ENCODE measurements around the gene SETD2. TPM values are rescaled to one million over a fixed set of nuclear protein-coding genes. Genes with fewer than 3 reads are reported as not detected.
A peak's percentile ranks its signal among the peaks of the same experiment; 100 is the strongest.

SETD2 gene
- total RNA-seq, 1 donor from 2014 or later, result 65.7 TPM

DNA sequence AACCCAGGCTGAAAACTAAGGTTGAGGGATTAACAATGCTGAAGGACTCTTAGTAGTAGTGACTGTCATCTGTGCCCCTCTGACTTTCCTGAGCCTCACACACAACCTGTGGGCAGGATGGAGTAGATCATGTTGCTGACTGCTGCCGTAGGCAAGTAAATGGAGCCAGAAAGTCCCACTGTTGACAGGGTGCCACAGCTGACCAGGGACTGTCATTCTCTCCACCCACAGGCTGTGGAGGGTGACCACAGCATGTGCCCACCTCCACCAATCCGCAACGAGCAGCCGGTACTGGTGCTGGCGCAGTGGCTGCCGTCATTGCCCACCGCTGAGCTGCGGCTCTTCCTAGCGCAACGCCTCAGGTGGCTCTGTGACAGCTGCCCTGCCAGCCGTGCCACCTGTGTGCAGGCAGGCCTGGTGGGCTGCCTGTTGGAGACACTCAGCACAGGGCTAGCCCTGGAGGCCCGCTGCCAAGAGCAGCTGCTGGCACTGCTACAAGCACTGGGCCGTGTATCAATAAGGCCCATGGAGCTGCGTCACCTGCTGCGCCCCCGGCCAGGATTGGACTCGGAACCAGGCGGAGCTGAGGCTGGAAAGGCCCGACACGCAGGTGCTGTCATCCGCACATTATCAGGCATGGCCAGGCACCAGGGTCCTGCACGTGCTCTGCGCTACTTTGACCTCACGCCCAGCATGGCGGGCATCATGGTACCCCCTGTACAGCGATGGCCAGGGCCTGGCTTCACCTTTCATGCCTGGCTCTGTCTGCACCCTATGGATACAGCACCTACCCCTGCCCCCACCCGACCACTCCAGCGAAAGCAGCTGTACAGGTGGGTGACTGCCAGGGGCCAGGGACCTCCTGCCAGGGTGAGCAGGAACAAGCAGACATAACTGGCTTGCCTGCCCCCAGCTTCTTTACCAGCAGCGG lies 168.8 kb downstream of the SETD2 start:
- H3K27ac Mint-ChIP-seq, result no peak overlapping the region
- peaks cover 24% of the 10 kb centered on the region for H3K4me1 Mint-ChIP-seq
- H3K27me3 Mint-ChIP-seq, result no peaks in the 10 kb centered on the region
- intact Hi-C loops (cut with micrococcal nuclease), result loop anchor here (5.0 kb wide), 1 partner anchor 148 kb away; no protein-coding TSS in a partner anchor
- H3K4me3 Mint-ChIP-seq, result no peak overlapping the region
- H3K9me3 Mint-ChIP-seq, result no peaks in the 10 kb centered on the region
- POLR2A ChIA-PET, result interaction anchor here (0.5 to 1.4 kb wide), 5 partner anchors 14 to 1899 kb away, joined by 3 to 5 read pairs (median 4); no protein-coding TSS in a partner anchor
- peaks cover 37% of the 10 kb centered on the region for H3K36me3 Mint-ChIP-seq (ENCODE audit: low read depth)
- TF ChIP-seq, protein P1, sequence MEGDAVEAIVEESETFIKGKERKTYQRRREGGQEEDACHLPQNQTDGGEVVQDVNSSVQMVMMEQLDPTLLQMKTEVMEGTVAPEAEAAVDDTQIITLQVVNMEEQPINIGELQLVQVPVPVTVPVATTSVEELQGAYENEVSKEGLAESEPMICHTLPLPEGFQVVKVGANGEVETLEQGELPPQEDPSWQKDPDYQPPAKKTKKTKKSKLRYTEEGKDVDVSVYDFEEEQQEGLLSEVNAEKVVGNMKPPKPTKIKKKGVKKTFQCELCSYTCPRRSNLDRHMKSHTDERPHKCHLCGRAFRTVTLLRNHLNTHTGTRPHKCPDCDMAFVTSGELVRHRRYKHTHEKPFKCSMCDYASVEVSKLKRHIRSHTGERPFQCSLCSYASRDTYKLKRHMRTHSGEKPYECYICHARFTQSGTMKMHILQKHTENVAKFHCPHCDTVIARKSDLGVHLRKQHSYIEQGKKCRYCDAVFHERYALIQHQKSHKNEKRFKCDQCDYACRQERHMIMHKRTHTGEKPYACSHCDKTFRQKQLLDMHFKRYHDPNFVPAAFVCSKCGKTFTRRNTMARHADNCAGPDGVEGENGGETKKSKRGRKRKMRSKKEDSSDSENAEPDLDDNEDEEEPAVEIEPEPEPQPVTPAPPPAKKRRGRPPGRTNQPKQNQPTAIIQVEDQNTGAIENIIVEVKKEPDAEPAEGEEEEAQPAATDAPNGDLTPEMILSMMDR (IDR thresholded peaks at IDR 0.05), result no peak
- CTCF ChIA-PET, result interaction anchor here (0.5 to 1.0 kb wide), 2 partner anchors 16 to 20 kb away, joined by 3 read pairs; partner anchors contain the start of gene NBEAL2
- DNase-seq (no peak), ATAC-seq (ENCODE audit: low read depth) (no peak)

DNA sequence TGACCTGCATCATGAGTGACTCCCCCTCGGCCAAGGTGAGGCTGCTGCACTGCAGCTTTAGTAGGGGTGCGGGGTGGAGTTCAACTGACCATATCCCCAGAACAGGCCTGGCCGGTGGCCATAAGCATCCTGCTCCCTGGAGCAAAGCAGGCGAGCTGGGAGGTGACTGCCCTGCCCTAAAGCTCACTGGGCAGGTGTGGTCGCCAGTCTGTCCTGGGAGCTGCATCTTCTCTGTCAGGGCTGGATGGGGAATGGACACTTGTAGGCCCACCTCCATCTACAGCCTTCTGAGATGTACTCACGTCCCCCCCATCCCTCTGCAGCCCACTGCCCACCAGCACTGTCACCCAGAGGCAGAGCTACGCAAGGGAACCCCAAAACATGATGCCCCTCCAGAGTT lies 169.9 kb downstream of the SETD2 start:
- ChIA-PET POLR2A (interaction anchor here (0.6 to 1.4 kb wide), 4 partner anchors 17 to 67 kb away, joined by 3 to 4 read pairs (median 3); no protein-coding TSS in a partner anchor), CTCF (interaction anchor here (1.0 kb wide), 2 partner anchors 15 to 84 kb away, joined by 3 read pairs; partner anchors contain the start of gene NBEAL2)
- peaks cover 39% of the 10 kb centered on the region for H3K36me3 Mint-ChIP-seq (ENCODE audit: low read depth)
- intact Hi-C loops (cut with micrococcal nuclease), result no loop called here
- peaks cover 35% of the 10 kb centered on the region for H3K4me1 Mint-ChIP-seq
- ATAC-seq (ENCODE audit: low read depth), result no peak
- H3K27ac Mint-ChIP-seq, result no peak overlapping the region
- H3K9me3 Mint-ChIP-seq, result no peaks in the 10 kb centered on the region
- H3K4me3 Mint-ChIP-seq, result no peak overlapping the region
- no peaks in the 10 kb centered on the region for H3K27me3 Mint-ChIP-seq
- DNase-seq, result no peak
- TF ChIP-seq, protein P1 (IDR thresholded peaks at IDR 0.05), result no peak

DNA sequence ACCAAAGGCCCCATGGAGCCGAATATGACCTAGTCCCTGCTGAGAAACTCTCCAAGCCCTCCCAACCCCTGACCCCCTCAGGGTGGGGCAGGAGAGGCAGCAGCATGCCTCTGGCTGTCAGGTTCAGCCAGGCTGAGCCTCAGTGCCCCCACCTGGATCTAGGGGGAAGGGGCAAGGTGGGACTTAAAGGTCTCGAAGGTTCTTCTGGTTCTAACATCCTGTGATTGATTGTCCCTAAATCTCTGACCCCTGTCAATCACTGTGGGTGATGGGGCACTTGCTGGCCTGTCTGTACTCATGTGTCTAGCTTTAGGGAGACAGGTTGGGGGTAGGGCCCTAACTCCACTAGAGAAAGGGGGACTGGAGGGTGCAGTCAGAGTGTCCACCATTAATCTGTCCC lies 170.6 kb downstream of the SETD2 start:
- intact Hi-C loops (cut with micrococcal nuclease), result no loop called here
- no peaks in the 10 kb centered on the region for H3K9me3 Mint-ChIP-seq
- H3K4me1 Mint-ChIP-seq, result peaks cover 38% of the 10 kb centered on the region
- DNase-seq (no peak), ATAC-seq (ENCODE audit: low read depth) (no peak)
- H3K4me3 Mint-ChIP-seq, result no peak overlapping the region
- CTCF ChIA-PET, result interaction anchor here (1.0 to 1.5 kb wide), 2 partner anchors 70 to 84 kb away, joined by 3 to 6 read pairs; no protein-coding TSS in a partner anchor
- peak overlapping the region; percentile 30 for H3K27ac Mint-ChIP-seq
- POLR2A ChIA-PET, result interaction anchor here (0.6 to 4.2 kb wide), 6 partner anchors 13 to 67 kb away, joined by 3 to 19 read pairs (median 3); partner anchors contain the start of gene NBEAL2
- H3K27me3 Mint-ChIP-seq, result no peaks in the 10 kb centered on the region
- H3K36me3 Mint-ChIP-seq (ENCODE audit: low read depth), result peaks cover 39% of the 10 kb centered on the region
- TF ChIP-seq, protein P1 (IDR thresholded peaks at IDR 0.05), result no peak

DNA sequence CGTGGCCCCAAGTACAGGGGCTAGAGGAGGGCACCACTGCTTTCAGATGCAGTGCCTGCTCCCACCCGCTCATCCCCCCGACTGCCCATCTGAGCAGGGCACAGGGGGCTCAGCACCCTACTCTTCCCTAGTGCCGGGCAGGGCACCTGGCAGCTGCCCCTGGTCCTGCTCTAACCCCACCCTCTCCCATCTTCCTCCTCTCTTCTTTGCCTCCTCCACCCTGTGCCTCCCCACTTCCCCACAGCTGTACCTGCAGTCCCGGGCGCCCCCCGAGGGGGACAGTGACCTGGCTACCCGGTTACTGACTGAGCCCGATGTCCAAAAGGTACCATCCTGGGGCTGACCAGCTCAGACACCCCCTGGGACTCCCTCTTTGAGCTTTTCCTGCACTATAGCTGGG lies 171.7 kb downstream of the SETD2 start:
- no peaks in the 10 kb centered on the region for H3K27me3 Mint-ChIP-seq
- DNase-seq (no peak), ATAC-seq (ENCODE audit: low read depth) (no peak)
- ChIA-PET CTCF (interaction anchor here (0.8 to 1.5 kb wide), 2 partner anchors 69 to 82 kb away, joined by 3 to 6 read pairs; no protein-coding TSS in a partner anchor), POLR2A (interaction anchor here (0.9 to 6.2 kb wide), 3 partner anchors 12 to 58 kb away, joined by 3 to 35 read pairs (median 19); partner anchors contain the start of genes CCDC12 and NBEAL2)
- peak overlapping the region; percentile 18 for H3K27ac Mint-ChIP-seq
- peaks cover 33% of the 10 kb centered on the region for H3K36me3 Mint-ChIP-seq (ENCODE audit: low read depth)
- peaks cover 46% of the 10 kb centered on the region for H3K4me1 Mint-ChIP-seq
- intact Hi-C loops (cut with micrococcal nuclease), result no loop called here
- TF ChIP-seq, protein P1 (IDR thresholded peaks at IDR 0.05), result no peak
- no peak overlapping the region for H3K4me3 Mint-ChIP-seq
- H3K9me3 Mint-ChIP-seq, result no peaks in the 10 kb centered on the region
